ENCODE measurements around the gene TMEM273.

DNA sequence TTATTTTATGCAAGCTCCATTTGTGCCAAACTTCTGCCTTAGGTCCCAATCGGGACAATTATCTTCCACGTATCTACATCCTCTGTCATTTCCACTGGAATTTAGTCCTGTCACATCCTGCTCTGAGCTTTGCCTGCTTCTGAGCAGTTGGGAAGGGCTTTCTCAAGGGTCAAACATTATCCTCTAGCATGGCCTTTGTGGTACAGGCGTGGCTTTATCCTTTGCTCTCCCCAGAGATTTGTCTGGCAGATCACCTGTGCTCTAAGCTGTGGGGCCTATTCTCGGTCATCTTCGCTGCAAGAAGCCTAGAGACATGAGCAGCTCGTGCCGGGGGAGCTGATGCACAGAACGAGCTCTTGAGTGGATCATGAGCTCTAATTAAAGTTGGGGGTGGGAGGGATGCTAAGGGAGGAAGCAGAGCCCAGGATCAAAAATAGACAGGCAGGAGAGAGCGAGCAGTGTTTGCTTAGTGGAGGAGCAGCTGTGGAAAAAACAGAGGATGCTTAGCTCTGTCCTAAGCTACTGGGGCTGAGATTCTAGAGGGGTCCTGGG, 19.8 kb upstream of the TMEM273 start:
- TF ChIP-seq CTCF (IDR thresholded peaks at IDR 0.05) (no peak), POLR2A (IDR thresholded peaks at IDR 0.05) (no peak)
